Transverse colon (tissue), 4 donors: Measurements from ENCODE around the gene IFNA7. TPM values are rescaled to one million over a fixed set of nuclear protein-coding genes. Genes with fewer than 3 reads are reported as not detected.
A peak's percentile ranks its signal among the peaks of the same experiment; 100 is the strongest.
"Not testable (repeated sequence)": the region's sequence is repeated elsewhere in the genome, so short reads cannot be mapped to it uniquely, and the experiment has no call there.

Experiments used
- DNase-seq: peaks from one replicate; pipeline ENCODE4 v3.0.0-alpha.2; 2019
- H3K27ac ChIP-seq, 4 donors: fragments of 200-600 bp; sonication (generic); 2 replicates each; pipeline ENCODE4 v1.5.1; 2016 to 2018; ENCODE audit warnings: inconsistent platforms in 4 of 4
- H3K27me3 ChIP-seq: fragments of 200-600 bp; sonication (generic); 2 replicates; pipeline ENCODE4 v1.5.1; 2017; ENCODE audit warnings: inconsistent platforms
- H3K36me3 ChIP-seq, 4 donors: fragments of 200-600 bp; sonication (generic); 2 replicates each; pipeline ENCODE4 v1.5.1; 2017 to 2019; ENCODE audit warnings: inconsistent platforms in 4 of 4
- H3K4me1 ChIP-seq, 4 donors: fragments of 200-600 bp; sonication (generic); 2 replicates each; pipeline ENCODE4 v1.5.1; 2017 to 2020; ENCODE audit warnings: inconsistent platforms in 4 of 4
- H3K4me3 ChIP-seq, 4 donors: fragments of 200-600 bp; sonication (generic); 1 replicate in 1 of 4; 2 replicates in 3 of 4; pipeline versions ENCODE4 v1.5.1 to v1.6.1; 2017 to 2019; ENCODE audit warnings: inconsistent platforms in 4 of 4
- H3K9me3 ChIP-seq, 2 donors: fragments of 200-600 bp; sonication (generic); 2 replicates each; pipeline ENCODE4 v1.5.1; 2017 to 2019; ENCODE audit warnings: inconsistent platforms in 2 of 2
- EP300 ChIP-seq: sonication (generic); formaldehyde crosslinking; IDR thresholded peaks from one replicate; pipeline ENCODE4 v1.6.1; 2017; ENCODE audit warnings: antibody characterized with exemption, low read depth
- POLR2A ChIP-seq: fragments of 450-650 bp; IDR thresholded peaks from one replicate; pipeline ENCODE4 v1.6.1; 2016; ENCODE audit warnings: antibody characterized with exemption, mild to moderate bottlenecking, moderate library complexity
- POLR2AphosphoS5 ChIP-seq, 3 donors: sonication (generic); formaldehyde crosslinking; IDR thresholded peaks; one replicate each; pipeline ENCODE4 v1.6.1; 2016; ENCODE audit warnings: antibody characterized with exemption in 3 of 3
- WGBS, 2 donors: methylation state at CpG; one replicate each; pipeline ENCODE4 v1.1.5; 2018; ENCODE audit warnings: low coverage in 1 of 2; 5-methylcytosine and 5-hydroxymethylcytosine counted together
- in situ Hi-C, 4 donors: fragments of 200-750 bp; cut with MboI; loops; one replicate each; pipeline versions ENCODE4 v1.15.0 to v1.15.1; 2017; ENCODE audit warnings: low sequenced_read_pairs in 3 of 4, low pct_ligation_motif_present in 1 of 4, low pct_unique_long_range_greater_than_20kb in 1 of 4
- intact Hi-C: fragments of 100-400 bp; cut with DNase I; formaldehyde crosslinking; loops from one replicate; pipeline ENCODE4 v1.15.1; 2023; ENCODE audit warnings: low total_unique reads
- total RNA-seq, 4 donors: library from RNA; depleted of rRNA; stranded (reverse); fragments of >200 nt; gene quantifications; one replicate each; pipeline ENCODE4 v1.1.0, GENCODE V29; 2016
- TF ChIP-seq, protein P1 (sequence below), 5 experiments: fragments of 200-600 bp in 3 of 5; fragments of 450-650 bp in 2 of 5; sonication (generic) in 3 of 5; IDR thresholded peaks; 1 replicate in 2 of 5; 2 replicates in 3 of 5; pipeline ENCODE4 v1.5.1; 2016 to 2017; ENCODE audit warnings: antibody characterized with exemption in 5 of 5, inconsistent platforms in 3 of 5, mild to moderate bottlenecking in 2 of 5, moderate library complexity in 1 of 5

Gene IFNA7
- total RNA-seq, 4 donors from 2014 or later: not detected

DNA sequence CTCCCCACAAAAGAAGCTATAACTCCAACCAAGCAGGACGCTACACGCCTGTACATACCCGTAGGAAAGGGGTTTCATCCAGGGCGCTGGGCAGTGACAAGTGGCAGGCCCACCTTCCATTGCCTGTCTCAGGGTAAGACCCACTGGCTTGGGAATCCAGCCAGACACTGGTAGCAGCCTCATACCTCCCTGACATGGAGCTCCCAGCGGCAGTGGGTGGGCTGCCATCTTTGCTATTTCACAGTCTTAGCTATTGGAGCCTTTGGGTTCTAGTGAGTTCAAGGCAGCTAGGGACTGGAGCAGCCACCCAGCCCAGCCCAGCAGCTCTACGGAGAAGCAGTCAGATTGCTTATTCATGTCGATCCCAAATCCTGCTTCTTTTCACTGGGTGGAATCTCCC, 8.3 kb upstream of the IFNA7 start:
- no peak for TF ChIP-seq POLR2A
- TF ChIP-seq POLR2AphosphoS5 (IDR thresholded peaks at IDR 0.05): no peak
- TF ChIP-seq, protein P1, sequence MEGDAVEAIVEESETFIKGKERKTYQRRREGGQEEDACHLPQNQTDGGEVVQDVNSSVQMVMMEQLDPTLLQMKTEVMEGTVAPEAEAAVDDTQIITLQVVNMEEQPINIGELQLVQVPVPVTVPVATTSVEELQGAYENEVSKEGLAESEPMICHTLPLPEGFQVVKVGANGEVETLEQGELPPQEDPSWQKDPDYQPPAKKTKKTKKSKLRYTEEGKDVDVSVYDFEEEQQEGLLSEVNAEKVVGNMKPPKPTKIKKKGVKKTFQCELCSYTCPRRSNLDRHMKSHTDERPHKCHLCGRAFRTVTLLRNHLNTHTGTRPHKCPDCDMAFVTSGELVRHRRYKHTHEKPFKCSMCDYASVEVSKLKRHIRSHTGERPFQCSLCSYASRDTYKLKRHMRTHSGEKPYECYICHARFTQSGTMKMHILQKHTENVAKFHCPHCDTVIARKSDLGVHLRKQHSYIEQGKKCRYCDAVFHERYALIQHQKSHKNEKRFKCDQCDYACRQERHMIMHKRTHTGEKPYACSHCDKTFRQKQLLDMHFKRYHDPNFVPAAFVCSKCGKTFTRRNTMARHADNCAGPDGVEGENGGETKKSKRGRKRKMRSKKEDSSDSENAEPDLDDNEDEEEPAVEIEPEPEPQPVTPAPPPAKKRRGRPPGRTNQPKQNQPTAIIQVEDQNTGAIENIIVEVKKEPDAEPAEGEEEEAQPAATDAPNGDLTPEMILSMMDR (IDR thresholded peaks at IDR 0.05): no peak
- no peak for TF ChIP-seq EP300

DNA sequence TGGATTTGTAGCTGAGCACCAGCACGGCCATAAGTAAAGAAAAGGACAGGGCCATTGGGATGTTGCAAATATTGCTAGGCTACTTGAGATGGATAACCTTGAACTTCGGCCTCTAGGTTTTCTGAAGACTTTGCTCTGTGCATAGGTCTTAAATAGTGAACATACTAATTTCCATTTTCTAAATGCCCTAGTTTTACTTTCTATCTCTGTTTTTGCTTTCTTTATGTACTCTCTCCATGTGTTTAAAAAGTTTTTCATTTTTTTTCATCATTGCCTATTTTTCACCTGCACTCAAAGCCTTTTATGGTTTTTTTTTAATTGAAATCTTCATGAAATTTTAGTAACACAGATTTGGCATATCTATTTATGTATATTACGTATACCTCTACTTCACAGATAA, 5.0 kb upstream of the IFNA7 start, which contains the start of gene IFNA10:
IFNA10 (minus strand) TSS at position 101 of the 400 bp plus-strand sequence; CDS start at position 55, 46 bp downstream.
- DNase-seq, H3K4me1 ChIP-seq, H3K27me3 ChIP-seq, H3K27ac ChIP-seq, H3K36me3 ChIP-seq, H3K4me3 ChIP-seq, in situ Hi-C loops, H3K9me3 ChIP-seq, intact Hi-C loops: not testable (repeated sequence)
- whole genome bisulfite sequencing, 2 donors: 81 to 89% methylated on average over 2 to 3 of the region's 3 CpGs

More for the DNA sequence above, 8.3 kb upstream of the IFNA7 start:
- Histone ChIP-seq H3K36me3 (no peaks in the 10 kb centered on the region), H3K27me3 (no peaks in the 10 kb centered on the region), H3K27ac (no peak overlapping the region), H3K4me1 (no peaks in the 10 kb centered on the region), H3K4me3 (no peak overlapping the region), H3K9me3 (no peaks in the 10 kb centered on the region)
- in situ Hi-C loops: no loop called here
- no peak for DNase-seq
- intact Hi-C loops: no loop called here
- 88% methylated on average over 7 of the region's 7 CpGs; no CpG with 5 or more reads in 1 of the 2 donors for WGBS, 2 donors

DNA sequence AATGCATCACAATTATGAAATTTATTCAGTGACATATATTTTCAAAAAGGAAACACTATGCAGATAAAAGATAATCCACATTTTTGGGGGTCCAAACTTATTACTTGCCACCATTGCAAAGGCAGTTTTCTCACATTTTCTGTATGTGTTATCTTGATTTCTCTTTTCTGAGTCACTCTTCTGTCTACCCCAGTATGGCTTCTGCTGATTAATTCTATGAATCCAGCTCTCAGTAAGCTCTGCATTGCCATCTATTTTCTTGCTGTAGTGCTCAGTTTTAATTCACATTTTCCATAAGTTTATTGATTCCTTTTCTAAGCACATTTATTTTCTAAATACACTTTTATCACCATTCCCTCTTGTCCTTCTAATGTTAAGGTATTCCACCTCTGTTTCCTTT, 3.2 kb upstream of the IFNA7 start:
- no peak overlapping the region for H3K27ac ChIP-seq
- no peaks in the 10 kb centered on the region for H3K4me1 ChIP-seq
- H3K36me3 ChIP-seq: no peaks in the 10 kb centered on the region
- intact Hi-C loops (no loop called here), in situ Hi-C loops (no loop called here)
- no peak for DNase-seq
- no peaks in the 10 kb centered on the region for H3K9me3 ChIP-seq
- no peaks in the 10 kb centered on the region for H3K27me3 ChIP-seq
- TF ChIP-seq EP300 (no peak), POLR2AphosphoS5 (IDR thresholded peaks at IDR 0.05) (no peak), POLR2A (no peak)
- TF ChIP-seq, protein P1 (IDR thresholded peaks at IDR 0.05): no peak
- H3K4me3 ChIP-seq: no peak overlapping the region

DNA sequence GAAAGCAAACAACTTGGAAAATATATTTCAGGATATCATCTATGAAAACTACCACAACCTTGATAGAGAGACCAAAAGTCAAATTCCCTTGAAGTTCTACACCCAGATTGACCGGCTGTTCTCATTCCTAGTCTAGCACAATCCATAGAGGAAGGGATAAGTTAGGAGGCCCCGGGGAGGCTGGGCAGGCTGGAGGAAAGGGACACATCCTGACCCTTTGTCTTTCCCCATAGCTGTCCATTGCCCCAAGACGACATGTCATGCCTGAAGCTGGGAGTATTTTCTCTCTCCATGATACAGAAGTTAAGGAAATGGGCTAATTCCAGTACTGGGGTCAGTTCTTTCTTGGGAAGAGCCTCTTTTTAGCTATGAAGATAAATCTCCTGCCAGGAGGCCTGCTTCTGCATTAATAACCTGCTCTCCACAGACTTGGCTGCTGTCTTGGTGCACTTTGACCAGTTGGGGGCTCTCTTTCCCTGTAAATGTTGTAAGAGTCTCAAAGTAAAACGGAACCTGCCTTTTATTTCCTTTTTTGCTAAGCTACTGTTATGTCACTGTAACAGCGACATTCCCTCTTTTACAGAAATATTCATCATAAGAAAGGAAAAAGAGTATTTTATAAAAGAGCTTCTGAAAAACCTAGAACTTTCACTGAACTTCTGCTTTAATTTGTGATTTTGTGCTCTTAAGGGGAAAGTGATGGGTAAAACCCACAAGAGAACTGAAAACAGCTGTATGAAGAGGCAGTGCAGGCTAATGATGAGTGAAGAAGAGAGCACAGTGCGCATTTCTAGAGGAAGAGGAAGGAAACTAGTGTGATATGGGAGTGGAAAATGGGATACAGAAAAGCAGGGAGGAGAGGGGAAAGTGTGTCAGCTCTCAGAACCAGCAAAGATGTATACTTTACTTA, 6.9 kb downstream of the IFNA7 start:
- intact Hi-C loops, DNase-seq, H3K36me3 ChIP-seq, H3K27me3 ChIP-seq, H3K4me3 ChIP-seq, in situ Hi-C loops, H3K4me1 ChIP-seq, H3K9me3 ChIP-seq, H3K27ac ChIP-seq: not testable (repeated sequence)
- TF ChIP-seq, protein P1 (IDR thresholded peaks at IDR 0.05): peak; percentile 15 to 38 (median 24)
- 4 to 42% methylated on average over 3 to 6 of the region's 6 CpGs for WGBS, 2 donors

DNA sequence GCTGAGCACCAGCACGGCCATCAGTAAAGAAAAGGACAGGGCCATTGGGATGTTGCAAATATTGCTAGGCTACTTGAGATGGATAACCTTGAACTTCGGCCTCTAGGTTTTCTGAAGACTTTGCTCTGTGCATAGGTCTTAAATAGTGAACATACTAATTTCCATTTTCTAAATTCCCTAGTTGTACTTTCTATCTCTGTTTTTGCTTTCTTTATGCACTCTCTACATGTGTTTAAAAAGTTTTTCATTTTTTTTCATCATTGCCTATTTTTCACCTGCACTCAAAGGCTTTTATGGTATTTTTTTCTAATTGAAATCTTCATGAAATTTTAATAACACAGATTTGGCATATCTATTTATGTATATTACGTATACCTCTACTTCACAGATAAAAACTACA, 14.5 kb downstream of the IFNA7 start, which contains the start of gene IFNA4:
IFNA4 (minus strand) TSS at position 101 of the 400 bp plus-strand sequence; CDS start at position 45, 56 bp downstream.
- H3K4me3 ChIP-seq, H3K9me3 ChIP-seq, H3K4me1 ChIP-seq, DNase-seq, intact Hi-C loops, in situ Hi-C loops, H3K36me3 ChIP-seq, H3K27me3 ChIP-seq, H3K27ac ChIP-seq: not testable (repeated sequence)
- 80 to 89% methylated on average over 3 of the region's 3 CpGs for WGBS, 2 donors
